Prostate gland (tissue), 2 donors: Measurements from ENCODE around the gene MINPP1.

Experiments used
- CTCF ChIP-seq, 4 experiments: fragments of 200-600 bp in 2 of 4; fragments of 450-650 bp in 2 of 4; sonication (generic) in 2 of 4; IDR thresholded peaks; 1 replicate in 3 of 4; 2 replicates in 1 of 4; pipeline ENCODE4 v1.5.1; 2016 to 2019; ENCODE audit warnings: antibody characterized with exemption in 4 of 4, mild to moderate bottlenecking in 2 of 4, moderate library complexity in 2 of 4
- POLR2A ChIP-seq: fragments of 450-650 bp; IDR thresholded peaks from one replicate; pipeline ENCODE4 v1.6.1; 2016; ENCODE audit warnings: antibody characterized with exemption, mild to moderate bottlenecking
- POLR2AphosphoS5 ChIP-seq: sonication (generic); formaldehyde crosslinking; IDR thresholded peaks from one replicate; pipeline ENCODE4 v1.6.1; 2017; ENCODE audit warnings: antibody characterized with exemption

GRCh38 chr10:87591589-87591886, 86.8 kb downstream of the MINPP1 start:
- TF ChIP-seq POLR2A = no peak
- no peak for TF ChIP-seq CTCF (IDR thresholded peaks at IDR 0.05)
- no peak for TF ChIP-seq POLR2AphosphoS5
